IMR-90 (cell line): Measurements from ENCODE around the gene LAMA5. TPM values are rescaled to one million over a fixed set of nuclear protein-coding genes. Genes with fewer than 3 reads are reported as not detected.

Experiments
- ATAC-seq: fragments of 200-7000 bp; cut with Tn5 transposase; 2 replicates; pipeline ENCODE4 v1.9.1; 2020; ENCODE audit warnings: low read depth, mild to moderate bottlenecking, moderate library complexity
- BruUV-seq: library from RNA; stranded (reverse); fragments of 400-500 nt; replicated peaks from 2 replicates; lab custom pipeline; 2021; lab: Mats Ljungman, UMichigan
- CTCF ChIA-PET: fragments of 300-600 bp; formaldehyde crosslinking; extraction: SDS; loops from one replicate; lab custom pipeline; 2021; ENCODE audit warnings: antibody characterized with exemption; lab: Yijun Ruan, JAX
- POLR2A ChIA-PET: fragments of 300-600 bp; sonication (Branson Sonifier 250); formaldehyde crosslinking; loops from one replicate; lab custom pipeline; 2022; ENCODE audit warnings: antibody characterized with exemption; ENCODE audit not compliant: unreplicated experiment; lab: Charles Lee
- DNase-seq: peaks from one replicate; pipeline ENCODE4 v3.0.0; 2013
- H2AFZ ChIP-seq: replicated peaks from 2 replicates; pipeline ENCODE3; 2013; ENCODE audit warnings: low read length, mild to moderate bottlenecking; ENCODE audit not compliant: poor library complexity
- H2AK5ac ChIP-seq: 2 replicates; pipeline ENCODE4 v1.6.1; 2013; ENCODE audit warnings: low read depth, low read length, inconsistent platforms
- H2AK9ac ChIP-seq: replicated peaks from 2 replicates; pipeline ENCODE3; 2013; ENCODE audit warnings: mild to moderate bottlenecking, low read depth, low read length, moderate library complexity; ENCODE audit not compliant: poor library complexity
- H2BK120ac ChIP-seq: 2 replicates; pipeline ENCODE4 v1.6.1; 2013; ENCODE audit warnings: low read depth, low read length, inconsistent platforms
- H2BK15ac ChIP-seq: 3 replicates; pipeline ENCODE4 v1.6.1; 2013; ENCODE audit warnings: low read depth, low read length, inconsistent platforms
- H2BK20ac ChIP-seq: 2 replicates; pipeline ENCODE4 v1.6.1; 2013; ENCODE audit warnings: low read depth, mild to moderate bottlenecking, inconsistent platforms, low read length, moderate library complexity
- H2BK5ac ChIP-seq: 2 replicates; pipeline ENCODE4 v1.6.1; 2013; ENCODE audit warnings: mild to moderate bottlenecking, low read depth, low read length, inconsistent platforms; ENCODE audit not compliant: poor library complexity, severe bottlenecking
- H3K14ac ChIP-seq: replicated peaks from 2 replicates; pipeline ENCODE4 v1.6.1; 2013; ENCODE audit warnings: low read depth, low read length, inconsistent platforms
- H3K18ac ChIP-seq: 2 replicates; pipeline ENCODE4 v1.6.1; 2013; ENCODE audit warnings: low read depth, low read length, control low read depth
- H3K23ac ChIP-seq: 2 replicates; pipeline ENCODE4 v1.6.1; 2013; ENCODE audit warnings: low read depth, low read length, inconsistent platforms
- H3K27ac ChIP-seq: 2 replicates; pipeline ENCODE4 v1.5.1; 2013; ENCODE audit warnings: mild to moderate bottlenecking, control low read depth, low read length; ENCODE audit not compliant: insufficient read depth
- H3K27me3 ChIP-seq: 2 replicates; pipeline ENCODE4 v1.6.1; 2013; ENCODE audit warnings: low read length; ENCODE audit not compliant: control insufficient read depth, insufficient read depth
- H3K36me3 ChIP-seq: 2 replicates; pipeline ENCODE4 v1.6.1; 2013; ENCODE audit warnings: low read length, mixed read lengths; ENCODE audit not compliant: control insufficient read depth, insufficient read depth
- H3K4ac ChIP-seq: 2 replicates; pipeline ENCODE4 v1.6.1; 2013; ENCODE audit warnings: low read depth, low read length, inconsistent platforms
- H3K4me1 ChIP-seq: 2 replicates; pipeline ENCODE4 v1.6.1; 2013; ENCODE audit warnings: low read length, mixed read lengths; ENCODE audit not compliant: control insufficient read depth, insufficient read depth
- H3K4me2 ChIP-seq: 2 replicates; pipeline ENCODE4 v1.6.1; 2013; ENCODE audit warnings: low read depth, mild to moderate bottlenecking, control low read depth, low read length, moderate library complexity
- H3K4me3 ChIP-seq: 2 replicates; pipeline ENCODE4 v1.5.1; 2013; ENCODE audit warnings: low read depth, mild to moderate bottlenecking, control low read depth, low read length, moderate library complexity; ENCODE audit not compliant: insufficient read depth
- H3K56ac ChIP-seq: 2 replicates; pipeline ENCODE4 v1.6.1; 2013; ENCODE audit warnings: low read length, inconsistent platforms; ENCODE audit not compliant: insufficient read depth; ENCODE audit errors: extremely low read depth
- H3K79me1 ChIP-seq, 2 experiments: 2 replicates each; pipeline ENCODE4 v1.6.1; 2013; ENCODE audit warnings: low read length in 2 of 2, inconsistent platforms in 1 of 2, low read depth in 1 of 2
- H3K9ac ChIP-seq: 2 replicates; pipeline ENCODE4 v1.6.1; 2013; ENCODE audit warnings: low read depth, low read length, control low read depth
- H3K9me1 ChIP-seq: 2 replicates; pipeline ENCODE4 v1.6.1; 2013; ENCODE audit warnings: low read length, inconsistent platforms; ENCODE audit not compliant: insufficient read depth
- H3K9me3 ChIP-seq: 2 replicates; pipeline ENCODE4 v1.6.1; 2013; ENCODE audit warnings: low read length; ENCODE audit not compliant: control insufficient read depth, insufficient read depth
- H4K20me1 ChIP-seq: 2 replicates; pipeline ENCODE4 v1.6.1; 2013; ENCODE audit warnings: low read length, inconsistent platforms; ENCODE audit not compliant: insufficient read depth
- H4K5ac ChIP-seq: 2 replicates; pipeline ENCODE4 v1.6.1; 2013; ENCODE audit warnings: mild to moderate bottlenecking, low read depth, low read length, control low read depth
- H4K8ac ChIP-seq, 2 experiments: 2 replicates each; pipeline ENCODE4 v1.6.1; 2013; ENCODE audit warnings: low read depth in 2 of 2, low read length in 2 of 2, control low read depth in 1 of 2, inconsistent platforms in 1 of 2
- H4K91ac ChIP-seq: 2 replicates; pipeline ENCODE4 v1.6.1; 2013; ENCODE audit warnings: low read depth, low read length, inconsistent platforms; ENCODE audit not compliant: insufficient read depth
- BHLHE40 ChIP-seq: fragments of 150-350 bp; IDR thresholded peaks from 2 replicates; pipeline ENCODE4 v1.6.1; 2016; ENCODE audit warnings: mild to moderate bottlenecking, low read depth, low read length
- CEBPB ChIP-seq: IDR thresholded peaks from 2 replicates; pipeline ENCODE4 v1.6.1; 2012; ENCODE audit warnings: low read depth, low read length, improper control_type of control experiment
- CHD1 ChIP-seq: IDR thresholded peaks from 2 replicates; pipeline ENCODE4 v1.6.1; 2012; ENCODE audit warnings: low read depth, low read length, improper control_type of control experiment
- CTCF ChIP-seq: conservative IDR thresholded peaks from 2 replicates; pipeline ENCODE4 v1.5.1; 2012; ENCODE audit warnings: mild to moderate bottlenecking, low read depth, low read length, improper control_type of control experiment
- ELK1 ChIP-seq: fragments of 150-350 bp; IDR thresholded peaks from 2 replicates; pipeline ENCODE4 v1.6.1; 2016; ENCODE audit warnings: low read depth, mild to moderate bottlenecking, low read length, moderate library complexity, borderline replicate concordance
- FOS ChIP-seq: fragments of 150-350 bp; IDR thresholded peaks from 2 replicates; pipeline ENCODE4 v1.6.1; 2016; ENCODE audit warnings: low read depth, low read length
- MAFK ChIP-seq: IDR thresholded peaks from 2 replicates; pipeline ENCODE4 v1.6.1; 2012; ENCODE audit warnings: low read depth, low read length, improper control_type of control experiment
- MAZ ChIP-seq: IDR thresholded peaks from 2 replicates; pipeline ENCODE4 v1.6.1; 2012; ENCODE audit warnings: low read depth, mild to moderate bottlenecking, low read length, improper control_type of control experiment, moderate library complexity, borderline replicate concordance
- MXI1 ChIP-seq: IDR thresholded peaks from 2 replicates; pipeline ENCODE4 v1.6.1; 2012; ENCODE audit warnings: low read depth, mild to moderate bottlenecking, low read length, moderate library complexity, borderline replicate concordance
- NFE2L2 ChIP-seq: fragments of 150-350 bp; IDR thresholded peaks from 2 replicates; pipeline ENCODE4 v1.6.1; 2016; ENCODE audit warnings: low read depth, mild to moderate bottlenecking, low read length
- POLR2A ChIP-seq: IDR thresholded peaks from 2 replicates; pipeline ENCODE4 v1.6.1; 2012; ENCODE audit warnings: mild to moderate bottlenecking, low read depth, low read length
- RAD21 ChIP-seq: IDR thresholded peaks from 2 replicates; pipeline ENCODE4 v1.6.1; 2012; ENCODE audit warnings: low read length, improper control_type of control experiment
- RCOR1 ChIP-seq: IDR thresholded peaks from 2 replicates; pipeline ENCODE4 v1.6.1; 2012; ENCODE audit warnings: mild to moderate bottlenecking, low read length, improper control_type of control experiment; ENCODE audit not compliant: insufficient replicate concordance
- SMC3 ChIP-seq: fragments of 150-350 bp; IDR thresholded peaks from 2 replicates; pipeline ENCODE4 v1.6.1; 2016; ENCODE audit warnings: low read depth, mild to moderate bottlenecking, antibody characterized with exemption, low read length, moderate library complexity
- WGBS, 2 experiments: methylation state at CpG; one replicate each; pipeline versions ENCODE4 v1.1.5 to v1.1.7; 2013; ENCODE audit warnings: missing lambda C conversion rate in 2 of 2; ENCODE audit not compliant: insufficient read length in 1 of 2; ENCODE audit errors: extremely low coverage in 2 of 2; 5-methylcytosine and 5-hydroxymethylcytosine counted together
- dilution Hi-C: fragments of 300-500 bp; cut with HindIII; formaldehyde crosslinking; loops from one replicate; pipeline ENCODE4 v1.14.3; 2018; ENCODE audit warnings: low sequenced_read_pairs; ENCODE audit not compliant: unreplicated experiment
- in situ Hi-C: fragments of 300-500 bp; cut with MboI; formaldehyde crosslinking; loops from 3 replicates; pipeline ENCODE4 v1.14.3; 2019; ENCODE audit warnings: low sequenced_read_pairs, inconsistent platforms, mixed read lengths
- intact Hi-C: fragments of 100-400 bp; cut with micrococcal nuclease; formaldehyde crosslinking; loops from 2 replicates; pipeline ENCODE4 v1.10.0; 2022
- polyA plus RNA-seq, 3 experiments: library from polyadenylated mRNA; depleted of rRNA; stranded (reverse); fragments of >200 nt; gene quantifications; 2 replicates each; pipeline ENCODE4 v1.2.3, GENCODE V29; 2012; ENCODE audit warnings: low replicate concordance in 1 of 3
- total RNA-seq: library from RNA; depleted of rRNA; stranded (reverse); fragments of >200 nt; gene quantifications from 2 replicates; pipeline ENCODE4 v1.2.3, GENCODE V29; 2012

Gene LAMA5
- total and polyA plus RNA-seq, 2 of the 4 experiments (the other 2 are of a cell fraction) = 0.90 to 7.3 TPM

GRCh38 chr20:62363920-62364851 is 2.9 kb downstream of the LAMA5 start:
- H2BK120ac ChIP-seq = no peak overlapping the region
- H3K9me1 ChIP-seq = no peaks in the 10 kb centered on the region
- peaks cover 19% of the 10 kb centered on the region for H3K4me1 ChIP-seq
- H4K8ac ChIP-seq = no peak overlapping the region
- ATAC-seq (no peak), DNase-seq (no peak)
- dilution Hi-C loops (no loop called here), intact Hi-C loops (no loop called here), in situ Hi-C loops (no loop called here)
- no peaks in the 10 kb centered on the region for H3K9me3 ChIP-seq
- no TSS peak for BruUV-seq
- no peak overlapping the region for H3K9ac ChIP-seq
- H4K20me1 ChIP-seq = peaks cover 18% of the 10 kb centered on the region; the same call in 1 of the 2 replicates
- H2BK5ac ChIP-seq = no peak overlapping the region
- H4K5ac ChIP-seq = no peak overlapping the region
- H2AK5ac ChIP-seq = no peak overlapping the region
- H3K4me3 ChIP-seq = no peak overlapping the region
- no peak overlapping the region for H3K14ac ChIP-seq
- no peak overlapping the region for H2AFZ ChIP-seq
- H3K4ac ChIP-seq = no peak overlapping the region
- H3K4me2 ChIP-seq = no peak overlapping the region
- H3K36me3 ChIP-seq = peaks cover 4% of the 10 kb centered on the region; the same call in 1 of the 2 replicates
- 74% methylated on average over 8 of the region's 22 CpGs; no CpG with 5 or more reads in 1 of the 2 experiments for WGBS, 2 experiments
- H3K27ac ChIP-seq = no peak overlapping the region
- POLR2A ChIA-PET = no interaction called here
- H3K18ac ChIP-seq = no peak overlapping the region
- CTCF ChIA-PET = interaction anchor here (2.0 kb wide), 1 partner anchor 10 kb away, joined by 6 read pairs; no protein-coding TSS in a partner anchor
- H3K79me1 ChIP-seq = no peaks in the 10 kb centered on the region
- no peak overlapping the region for H4K91ac ChIP-seq
- no peak overlapping the region for H3K23ac ChIP-seq
- H3K56ac ChIP-seq = no peak overlapping the region
- no peak overlapping the region for H2BK20ac ChIP-seq
- H2BK15ac ChIP-seq = no peak overlapping the region
- no peaks in the 10 kb centered on the region for H3K27me3 ChIP-seq
- H2AK9ac ChIP-seq = no peak overlapping the region
- no peak for TF ChIP-seq BHLHE40
- no peak for TF ChIP-seq SMC3
- TF ChIP-seq MXI1 = no peak
- TF ChIP-seq MAFK = no peak
- TF ChIP-seq CHD1 = no peak
- no peak for TF ChIP-seq RAD21
- TF ChIP-seq CEBPB = no peak
- no peak for TF ChIP-seq RCOR1
- TF ChIP-seq POLR2A = no peak
- TF ChIP-seq NFE2L2 = no peak
- TF ChIP-seq FOS = no peak
- TF ChIP-seq CTCF = no peak
- TF ChIP-seq ELK1 = no peak
- no peak for TF ChIP-seq MAZ
